DMS114 treated with DMSO at 0.1 percent for 48 hours (cell line): ENCODE measurements around the gene AFF3.

Experiments used
- DNase-seq: peaks from one replicate; lab custom pipeline; 2025; ENCODE audit not compliant: unreplicated experiment; lab: John Stamatoyannopoulos, UW

Gene AFF3

GRCh38 chr2:99833586-99834201, 308.7 kb downstream of the AFF3 start:
- DNase-seq: no peak

GRCh38 chr2:99832926-99833325, 309.5 kb downstream of the AFF3 start:
- no peak for DNase-seq

GRCh38 chr2:99831772-99832171, 310.6 kb downstream of the AFF3 start:
- DNase-seq: no peak

- no peak for DNase-seq
Observed at GRCh38 chr2:99827296-99827999, 314.9 kb downstream of the AFF3 start.

DNA sequence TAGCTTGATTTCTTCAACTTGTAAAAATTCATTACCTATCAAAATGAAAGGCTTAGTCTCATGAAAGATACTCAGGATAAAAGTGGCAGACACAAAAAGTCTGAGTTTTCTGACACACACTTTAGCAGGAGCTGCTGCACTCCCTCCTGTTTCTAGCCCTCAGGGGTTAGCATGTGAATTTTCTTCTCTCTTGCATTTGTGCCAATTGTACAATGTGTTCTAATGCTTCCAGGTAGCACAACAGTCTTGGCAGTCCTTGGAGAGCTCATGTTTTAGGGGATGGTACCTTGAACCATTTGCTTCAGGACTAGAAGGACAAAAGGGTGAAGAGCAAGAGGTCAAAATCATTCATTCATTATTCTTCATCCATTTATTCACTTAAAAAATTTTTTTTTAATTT, 316.8 kb downstream of the AFF3 start:
- DNase-seq: no peak

DNA sequence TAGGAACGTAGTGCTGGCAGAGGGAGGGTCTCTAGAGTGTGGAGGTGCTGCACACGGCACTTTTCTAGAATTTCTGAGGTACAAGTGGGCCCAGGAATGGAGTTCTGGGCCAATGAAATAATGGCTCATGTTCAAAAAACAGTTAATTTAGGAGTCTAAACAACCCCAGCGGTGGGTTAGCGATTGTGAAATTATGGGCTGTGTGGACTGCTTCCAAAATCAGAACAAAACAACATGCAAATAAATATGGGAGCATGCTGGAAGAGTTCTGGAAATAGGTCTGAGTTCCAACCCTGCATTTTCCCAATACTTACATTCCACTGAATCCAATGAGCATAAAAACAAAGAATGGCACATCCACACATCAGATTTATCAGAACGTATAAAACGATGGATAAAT, 317.6 kb downstream of the AFF3 start:
- DNase-seq: no peak

DNA sequence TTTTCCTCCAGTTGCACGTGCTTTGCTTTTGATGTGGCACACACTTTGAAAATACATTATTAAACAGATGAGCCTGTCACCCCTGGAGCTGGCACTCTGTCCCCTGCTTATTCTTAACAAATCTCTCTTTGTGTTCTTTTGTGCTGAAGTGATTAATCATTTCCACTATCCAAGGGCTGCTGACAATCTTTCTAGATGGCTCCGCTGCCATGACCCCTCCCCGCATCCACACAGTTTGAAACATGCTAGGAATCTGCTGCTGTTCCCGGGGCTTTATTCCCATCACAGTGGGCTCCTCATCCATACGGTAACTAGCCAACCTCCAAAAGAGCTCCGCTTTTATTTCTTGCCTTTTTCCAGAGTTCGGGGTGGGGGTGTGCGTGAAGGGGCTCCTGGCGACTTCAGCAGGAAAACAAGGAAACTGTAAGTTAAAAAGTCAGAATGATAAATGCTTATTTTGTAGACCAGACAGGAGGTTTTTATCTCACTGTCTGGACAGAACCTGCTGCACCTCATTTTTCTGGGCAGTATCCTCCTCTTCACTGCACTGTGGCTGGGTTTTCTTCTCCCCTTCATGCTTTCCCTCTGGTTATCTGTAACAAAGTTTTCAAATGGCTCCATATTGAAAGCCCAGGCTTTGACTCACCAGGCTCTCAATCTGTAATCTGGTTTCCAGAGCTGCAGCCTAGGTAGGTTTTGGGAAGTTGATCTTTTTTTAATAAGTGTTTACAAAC, 319.7 kb downstream of the AFF3 start:
- no peak for DNase-seq

GRCh38 chr2:99821984-99822383, 320.4 kb downstream of the AFF3 start:
- no peak for DNase-seq

DNA sequence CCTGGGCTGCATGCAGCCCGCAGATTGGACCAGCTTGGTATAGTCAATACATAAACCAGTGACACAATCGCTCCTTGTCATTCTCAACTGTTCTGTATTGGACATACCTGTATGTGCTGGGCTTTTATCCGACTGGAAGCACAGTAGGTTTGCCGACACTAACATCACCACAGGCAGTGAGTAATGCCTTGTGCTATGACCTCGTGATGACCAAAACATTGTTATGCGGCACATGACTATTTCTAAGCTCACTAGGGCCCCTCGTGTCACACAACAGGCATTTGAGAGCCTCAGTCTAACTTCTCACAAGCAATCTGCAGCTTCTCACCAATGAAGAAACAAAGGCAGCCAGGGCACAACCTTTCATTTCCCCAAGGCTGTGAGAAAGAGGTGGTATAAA, 320.8 kb downstream of the AFF3 start:
- DNase-seq: no peak

GRCh38 chr2:99821039-99821438, 321.4 kb downstream of the AFF3 start:
- DNase-seq: no peak

DNA sequence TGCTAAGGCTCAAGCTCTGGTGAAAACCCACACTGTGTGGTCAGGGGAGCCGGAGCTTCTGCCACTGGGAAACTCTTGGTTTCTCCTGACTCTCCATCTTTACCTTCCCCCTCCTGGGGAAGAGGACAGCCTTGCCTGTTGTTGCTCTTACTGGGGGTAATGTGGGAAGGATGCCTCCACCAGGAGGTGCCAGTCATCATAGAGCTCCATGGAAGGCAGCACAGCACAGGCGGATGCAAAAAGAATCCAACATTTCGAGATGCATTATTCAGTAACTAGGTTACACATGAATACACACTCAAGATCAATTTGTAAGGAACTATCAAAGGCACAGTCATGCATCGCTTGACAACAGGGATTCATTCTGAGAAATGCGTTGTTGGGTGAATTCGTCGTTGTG, 322.6 kb downstream of the AFF3 start:
- no peak for DNase-seq

DNA sequence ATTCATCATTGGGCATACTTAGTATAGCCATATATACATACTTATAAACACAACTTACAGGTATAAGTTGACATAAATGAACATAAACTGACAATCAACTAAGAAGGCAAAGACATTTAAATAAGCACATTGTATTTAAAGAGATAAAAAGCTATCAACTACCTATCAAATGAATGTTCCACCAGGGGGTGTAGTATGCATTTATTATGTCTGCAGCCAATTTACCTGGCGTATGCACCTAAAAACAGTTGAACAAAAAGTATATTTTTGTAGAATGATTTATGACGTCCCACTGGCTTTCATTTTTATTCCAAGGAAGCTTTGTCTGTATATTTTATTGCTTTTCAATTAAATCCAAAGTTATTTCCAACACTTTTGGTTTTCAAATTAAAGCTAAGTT, 323.5 kb downstream of the AFF3 start:
- DNase-seq: peak; percentile 2

DNA sequence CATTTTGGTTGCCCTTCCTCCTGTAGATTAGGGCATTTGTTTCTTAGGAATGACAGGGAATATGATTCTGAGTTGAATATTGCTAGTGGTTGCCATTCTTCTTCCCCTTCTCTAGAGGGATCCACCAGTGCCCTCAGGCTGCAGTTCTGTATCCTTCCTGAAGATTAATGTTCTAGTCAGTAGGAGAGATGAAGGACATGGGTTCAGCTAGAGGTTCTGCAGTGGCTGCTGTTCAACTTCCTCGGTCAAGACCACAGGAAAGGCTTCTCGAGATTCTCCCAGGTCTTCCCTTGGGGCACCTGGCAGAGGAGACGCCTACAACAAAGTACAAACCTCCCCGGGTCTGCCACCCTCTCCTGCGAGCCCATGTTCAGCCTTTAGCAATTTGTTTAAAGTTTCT, 325.5 kb downstream of the AFF3 start:
- no peak for DNase-seq

- no peak for DNase-seq
Observed at GRCh38 chr2:99812426-99812825, 330.0 kb downstream of the AFF3 start.

- DNase-seq: no peak
Observed at GRCh38 chr2:99811544-99811943, 330.8 kb downstream of the AFF3 start.

DNA sequence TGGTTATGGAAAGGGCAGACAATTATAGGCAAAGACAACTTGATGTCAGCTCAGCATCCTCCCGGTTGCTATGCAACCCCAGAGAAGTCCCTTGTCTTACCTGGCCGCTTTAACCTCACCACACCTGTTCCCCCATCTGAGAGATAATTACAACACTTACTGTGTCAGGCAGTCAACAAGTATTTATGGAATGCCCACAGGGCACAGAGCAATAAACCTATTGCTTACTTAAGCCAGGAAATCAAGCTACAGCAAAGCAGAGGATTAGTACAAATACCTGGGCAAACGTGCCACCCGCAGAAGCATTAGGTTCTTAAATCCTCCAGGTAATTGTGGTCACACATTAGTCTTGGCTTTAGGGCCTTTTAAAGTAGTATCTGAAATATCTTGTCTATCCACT, 332.2 kb downstream of the AFF3 start:
- no peak for DNase-seq

GRCh38 chr2:99809259-99809900, 333.0 kb downstream of the AFF3 start:
- no peak for DNase-seq

DNA sequence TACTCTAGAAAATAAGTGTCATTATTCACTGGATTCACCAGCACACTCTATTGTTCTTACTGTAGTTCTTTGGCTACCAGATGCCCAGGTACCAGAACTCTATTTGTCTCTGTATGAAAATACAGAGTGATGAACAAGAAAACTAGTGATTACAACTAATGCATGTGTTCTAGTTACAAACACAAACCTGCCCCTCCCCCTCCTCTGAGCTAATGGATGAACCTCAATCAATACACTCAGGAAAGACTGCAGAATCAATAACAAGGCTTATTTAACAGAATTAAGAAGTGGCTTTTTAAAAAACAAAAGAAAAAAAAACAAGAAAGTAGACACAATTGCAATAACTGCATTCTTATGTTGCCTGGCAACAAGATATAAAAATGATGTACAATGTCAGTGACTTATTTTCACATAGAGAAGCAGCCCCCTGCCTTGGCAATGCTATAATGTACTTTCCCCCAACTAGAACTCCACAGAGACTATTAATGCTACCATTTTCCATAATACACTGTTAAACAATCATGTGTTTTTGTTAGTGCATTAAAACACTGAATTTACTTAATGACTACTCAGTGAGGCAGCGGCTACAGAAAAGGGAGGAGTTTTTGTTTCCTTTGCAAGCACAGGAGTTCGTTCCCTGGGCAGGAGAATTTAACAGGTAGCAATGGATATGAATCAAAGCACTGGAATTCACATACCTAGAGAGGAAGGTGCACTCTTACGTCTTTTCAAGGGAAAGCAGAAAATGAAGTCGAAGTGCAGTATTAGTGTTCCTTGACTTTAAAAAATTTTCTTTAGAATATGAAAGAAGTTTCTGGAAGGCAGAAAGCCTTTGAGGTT, 333.8 kb downstream of the AFF3 start:
- no peak for DNase-seq

- DNase-seq: no peak
Observed at GRCh38 chr2:99806758-99807157, 335.6 kb downstream of the AFF3 start.

DNA sequence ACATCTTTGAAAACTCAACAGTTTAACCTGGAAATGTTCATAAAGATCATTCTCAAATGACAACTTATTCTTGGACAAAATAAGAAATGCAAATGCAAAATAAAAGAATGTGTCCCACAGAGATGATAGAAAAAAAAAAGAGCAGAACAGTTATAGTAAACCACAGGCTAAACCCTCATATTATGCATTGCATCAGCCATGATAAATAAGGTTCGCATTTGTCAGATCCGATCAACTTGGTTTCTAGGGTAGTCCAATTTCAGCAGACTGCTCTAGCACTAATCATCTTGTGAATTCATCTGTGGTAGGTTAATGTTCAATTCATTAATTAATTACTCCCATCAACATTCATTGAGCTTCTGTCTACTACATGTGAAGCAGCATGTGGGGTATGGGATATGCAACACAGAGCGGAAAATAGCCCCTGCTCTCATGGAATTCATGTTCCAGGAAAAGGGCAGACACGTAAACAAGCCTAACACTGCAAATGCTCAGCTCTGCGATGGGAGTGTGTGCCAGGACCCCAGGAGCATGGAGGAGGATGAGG, 336.4 kb downstream of the AFF3 start:
- DNase-seq: no peak

DNA sequence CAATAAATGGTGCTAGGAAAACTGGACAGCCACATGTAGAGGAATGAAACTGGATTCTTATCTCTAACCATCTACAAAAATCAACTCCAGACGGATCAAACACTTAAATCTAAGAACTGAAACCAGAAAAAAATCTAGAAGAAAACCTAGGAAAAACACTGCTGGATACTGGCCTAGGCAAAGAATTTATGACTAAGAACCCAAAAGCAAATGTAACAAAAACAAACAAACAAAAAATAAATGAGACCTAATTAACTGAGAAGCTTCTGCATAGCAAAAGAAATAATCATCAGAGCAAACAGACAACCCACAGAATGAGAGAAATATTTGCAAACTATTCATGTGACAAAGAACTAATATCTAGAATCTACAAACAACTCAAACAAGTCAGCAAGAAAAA, 338.5 kb downstream of the AFF3 start:
- DNase-seq: no peak
